Activated effector memory CD4-positive, alpha-beta T cell treated with Interleukin-2 at 50 U/mL for 16 hours (primary cell): ENCODE measurements around the gene KCNJ12.
"Not testable (repeated sequence)": the region's sequence is repeated elsewhere in the genome, so short reads cannot be mapped to it uniquely, and the experiment has no call there.

Experiments
- DNase-seq: peaks from one replicate; pipeline ENCODE4 v3.0.0-alpha.2; 2020

The KCNJ12 gene

GRCh38 chr17:21349358-21350050, 26.7 kb upstream of the KCNJ12 start:
- DNase-seq = not testable (repeated sequence)

GRCh38 chr17:21350495-21350894, 25.7 kb upstream of the KCNJ12 start:
- DNase-seq = not testable (repeated sequence)

GRCh38 chr17:21351366-21352065, 24.6 kb upstream of the KCNJ12 start:
- no peak for DNase-seq

GRCh38 chr17:21352221-21352980, 23.8 kb upstream of the KCNJ12 start:
- DNase-seq = no peak

GRCh38 chr17:21352981-21353265, 23.2 kb upstream of the KCNJ12 start:
- no peak for DNase-seq

GRCh38 chr17:21353326-21354010, 22.7 kb upstream of the KCNJ12 start:
- DNase-seq = no peak

GRCh38 chr17:21354796-21355385, 21.3 kb upstream of the KCNJ12 start:
- DNase-seq = no peak

GRCh38 chr17:21355586-21355985, 20.6 kb upstream of the KCNJ12 start:
- no peak for DNase-seq

GRCh38 chr17:21356537-21357127, 19.5 kb upstream of the KCNJ12 start:
- DNase-seq = no peak

GRCh38 chr17:21357281-21357680, 18.9 kb upstream of the KCNJ12 start:
- DNase-seq = no peak

- DNase-seq = no peak
Measured at GRCh38 chr17:21357696-21358656, 18.2 kb upstream of the KCNJ12 start.

- no peak for DNase-seq
Measured at GRCh38 chr17:21358682-21359482, 17.3 kb upstream of the KCNJ12 start.

GRCh38 chr17:21359483-21359840, 16.7 kb upstream of the KCNJ12 start:
- no peak for DNase-seq

GRCh38 chr17:21360048-21360447, 16.1 kb upstream of the KCNJ12 start:
- DNase-seq = no peak

GRCh38 chr17:21361020-21361809, 14.9 kb upstream of the KCNJ12 start:
- DNase-seq = no peak

GRCh38 chr17:21362331-21362931, 13.7 kb upstream of the KCNJ12 start:
- DNase-seq = no peak

GRCh38 chr17:21363776-21364642, 12.1 kb upstream of the KCNJ12 start:
- no peak for DNase-seq

GRCh38 chr17:21365016-21365415, 11.1 kb upstream of the KCNJ12 start:
- DNase-seq = no peak
